Vagina (tissue), 2 donors: ENCODE results near the gene CCDC185.

Experiments
- CTCF ChIP-seq, 3 experiments: fragments of 450-650 bp in 2 of 3; fragments of 200-600 bp in 1 of 3; sonication (generic) in 1 of 3; IDR thresholded peaks; one replicate each; pipeline ENCODE4 v1.5.1; 2017 to 2019; ENCODE audit warnings: antibody characterized with exemption in 3 of 3, mild to moderate bottlenecking in 2 of 3, moderate library complexity in 2 of 3
- POLR2AphosphoS5 ChIP-seq, 2 donors: sonication (generic); formaldehyde crosslinking; IDR thresholded peaks; one replicate each; pipeline ENCODE4 v1.9.0; 2017; ENCODE audit warnings: antibody characterized with exemption in 2 of 2, mild to moderate bottlenecking in 2 of 2, low read depth in 1 of 2; ENCODE audit not compliant: insufficient read depth in 1 of 2

DNA sequence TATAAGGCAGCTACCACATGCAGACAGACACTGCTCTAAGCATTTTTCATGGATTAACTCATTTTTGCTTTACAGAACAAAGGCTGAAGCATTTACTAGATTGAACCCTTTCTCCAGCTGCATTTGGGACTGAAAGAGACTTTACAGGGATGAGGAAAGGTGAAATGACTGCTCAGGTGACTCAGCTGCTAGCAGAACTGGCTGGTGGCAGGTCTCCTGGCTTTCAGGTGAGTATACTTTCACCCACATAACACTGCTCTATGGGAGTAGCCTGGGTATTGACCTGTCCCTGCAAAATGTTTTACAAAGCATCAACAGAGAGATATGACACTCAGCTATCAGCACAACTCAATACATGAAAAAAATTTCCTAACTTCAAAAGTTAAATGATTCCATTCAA lies 2.6 kb upstream of the CCDC185 start:
- no peak for TF ChIP-seq CTCF (IDR thresholded peaks at IDR 0.05)
- no peak for TF ChIP-seq POLR2AphosphoS5 (IDR thresholded peaks at IDR 0.05; ENCODE audit: insufficient read depth in 1 of 2, low read depth in 1 of 2)
